ENCODE data around the gene AP3B1.

GRCh38 chr5:78243091-78243490 is 51.4 kb downstream of the AP3B1 start:
- TF ChIP-seq CTCF (conservative IDR thresholded peaks at IDR 0.05) (no peak), ZFX (IDR thresholded peaks at IDR 0.05) (no peak)

All from C4-2B (cell line).